DMS 273 treated with DMSO at 0.1 percent for 48 hours (cell line): Measurements from ENCODE around the gene AIP.
"Not testable (repeated sequence)": the region's sequence is repeated elsewhere in the genome, so short reads cannot be mapped to it uniquely, and the experiment has no call there.

ENCODE experiments used
- DNase-seq: peaks from one replicate; lab custom pipeline; 2025; lab: John Stamatoyannopoulos, UW

The AIP gene

GRCh38 chr11:67449116-67449844 lies 33.5 kb upstream of the AIP start:
- no peak for DNase-seq

- DNase-seq, result no peak
These were observed 31.8 kb upstream of the AIP start for GRCh38 chr11:67450796-67451657.

DNA sequence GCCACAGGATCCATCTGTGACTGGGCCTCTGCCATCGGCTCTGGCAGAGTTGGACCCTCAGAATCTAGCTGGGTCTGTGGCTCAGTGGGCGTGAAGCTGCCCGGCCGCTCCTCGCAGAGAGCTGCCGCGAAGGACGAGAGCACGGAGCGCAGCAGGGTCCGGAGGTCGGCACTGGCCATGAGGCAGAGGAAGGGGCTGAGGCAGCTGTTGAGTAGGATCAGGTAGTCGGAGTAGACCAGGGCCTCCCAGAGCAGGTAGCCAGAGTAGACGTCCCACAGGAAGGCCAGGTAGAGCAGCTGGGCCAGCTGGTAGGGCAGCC lies 31.2 kb upstream of the AIP start:
- no peak for DNase-seq

GRCh38 chr11:67452141-67452952 lies 30.5 kb upstream of the AIP start, which contains the start of gene GPR152:
GPR152 (minus strand) TSS chr11:67452729; CDS start chr11:67452724, 5 bp downstream.
- no peak for DNase-seq

DNA sequence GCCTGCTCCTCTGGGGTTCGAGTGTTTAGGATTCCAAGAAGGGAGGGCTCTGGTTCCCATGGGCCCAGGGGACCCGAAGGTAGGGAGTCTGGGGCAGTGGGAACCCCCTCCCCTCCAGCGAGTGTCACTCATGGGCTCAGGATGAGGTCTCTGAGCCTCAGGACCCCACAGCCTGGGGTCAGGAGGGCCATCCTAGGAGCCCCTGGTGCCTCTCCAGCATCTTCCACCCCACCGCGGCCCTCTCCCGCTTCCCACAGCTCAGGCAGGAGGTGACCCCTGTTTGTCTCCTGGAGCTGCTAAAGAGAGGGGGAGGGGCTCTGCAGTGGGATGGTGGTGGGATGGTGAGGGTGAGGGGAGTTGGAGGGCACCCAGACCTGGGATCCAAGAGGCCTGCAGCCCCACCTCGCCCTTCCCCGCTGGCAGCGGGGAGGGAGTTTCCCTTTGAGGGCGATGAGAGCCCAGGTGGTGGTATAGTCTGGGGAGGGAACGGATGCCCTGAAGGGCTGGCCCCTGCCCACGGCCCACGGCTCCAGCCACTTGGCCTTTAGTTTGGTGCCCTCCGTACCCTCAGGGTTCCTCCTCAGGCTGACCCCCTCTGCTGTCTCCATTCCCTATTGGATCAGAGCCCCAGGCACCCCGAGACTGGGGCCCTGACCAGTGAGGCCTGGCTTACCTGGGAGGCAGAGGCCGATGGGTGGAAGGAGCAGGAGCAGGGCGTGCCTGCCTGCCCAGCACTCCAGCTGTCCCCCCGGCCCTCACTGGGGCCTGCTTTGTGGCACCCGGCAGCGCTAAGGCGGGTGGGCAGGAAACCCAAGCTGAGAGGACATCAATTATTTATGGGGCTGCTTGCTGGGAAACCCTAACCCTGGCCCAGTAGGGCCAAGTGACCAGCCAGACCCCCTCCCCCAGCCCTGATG lies 28.8 kb upstream of the AIP start:
- no peak for DNase-seq

DNA sequence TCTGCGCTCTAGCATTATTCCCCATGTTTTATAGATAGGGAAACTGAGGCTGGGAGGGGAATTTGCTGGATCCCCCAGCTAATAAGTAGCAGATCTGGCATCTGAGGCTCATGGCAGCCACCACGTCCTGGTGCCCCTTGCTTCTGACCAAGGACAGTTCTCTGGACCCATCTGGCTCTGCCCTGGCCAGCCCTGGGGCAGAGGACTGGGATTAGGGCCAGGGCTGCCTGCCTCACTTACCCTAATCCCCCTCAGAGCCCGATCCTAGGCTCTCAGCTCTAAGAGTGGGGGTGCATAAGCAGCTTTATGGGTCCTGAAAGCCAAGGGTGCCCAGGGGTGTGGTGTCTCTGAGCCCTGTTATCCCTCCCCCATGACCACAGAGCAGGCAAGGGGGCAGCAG lies 27.8 kb upstream of the AIP start, which contains the start of gene CABP4:
Gene CABP4 (plus strand): TSS at position 301 of the 400 bp plus-strand sequence. CDS start 70 bp downstream, at position 371.
- DNase-seq, result no peak

- no peak for DNase-seq
These were observed 26.6 kb upstream of the AIP start for GRCh38 chr11:67456068-67456705.

DNA sequence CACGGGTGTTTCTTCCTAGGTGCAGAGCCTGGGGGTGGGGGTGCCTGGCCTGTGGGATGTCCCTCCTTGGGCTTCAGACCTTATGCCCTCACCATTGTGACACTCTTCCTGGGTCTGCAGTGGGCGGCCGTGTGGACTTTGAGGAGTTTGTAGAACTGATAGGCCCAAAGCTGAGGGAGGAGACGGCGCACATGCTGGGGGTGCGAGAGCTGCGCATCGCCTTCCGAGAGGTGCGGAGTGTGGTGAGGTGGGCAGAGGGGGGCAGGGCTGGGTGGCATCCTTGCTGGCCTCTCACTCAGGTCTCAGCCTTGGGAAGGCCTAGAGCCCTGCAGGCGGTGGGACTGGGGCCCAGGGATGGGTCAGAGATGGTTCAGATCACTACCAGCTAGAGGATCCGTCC lies 25.4 kb upstream of the AIP start:
- DNase-seq, result no peak

DNA sequence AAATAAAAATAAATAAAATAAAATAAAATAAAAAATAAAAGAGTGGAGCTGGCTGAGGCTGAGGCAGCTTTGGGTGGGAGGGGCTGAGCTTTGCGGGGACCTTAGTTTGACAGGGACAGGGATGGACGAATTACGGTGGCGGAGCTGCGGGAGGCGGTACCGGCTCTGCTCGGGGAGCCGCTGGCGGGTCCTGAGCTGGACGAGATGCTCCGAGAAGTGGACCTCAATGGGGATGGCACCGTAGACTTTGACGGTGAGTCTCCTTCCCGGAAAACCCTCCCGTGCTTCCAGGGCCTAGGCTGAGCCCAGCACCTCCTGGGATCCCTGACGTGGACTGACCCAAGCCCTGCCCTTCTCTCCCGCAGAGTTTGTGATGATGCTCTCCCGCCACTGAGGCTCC lies 24.6 kb upstream of the AIP start:
- DNase-seq, result no peak

DNA sequence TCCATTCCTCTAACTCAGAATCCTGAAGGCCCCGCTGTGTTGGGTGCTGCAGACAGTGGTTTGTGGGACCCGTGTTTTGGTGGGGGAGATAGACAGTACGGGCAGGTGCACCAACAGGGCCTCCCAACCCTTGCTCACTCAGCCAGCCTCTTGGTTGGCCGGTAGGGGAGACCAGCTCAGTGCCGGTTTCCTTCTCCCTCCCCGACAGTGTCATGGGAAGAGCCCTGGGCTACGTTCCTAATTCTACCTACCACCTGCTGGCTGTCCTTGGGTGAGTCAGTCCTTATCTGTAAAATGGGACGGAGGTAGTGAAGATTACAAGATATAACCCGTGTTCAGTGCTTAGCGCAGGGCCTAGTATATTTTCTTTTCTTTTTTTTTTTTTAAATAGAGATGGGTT lies 19.6 kb upstream of the AIP start:
- DNase-seq, result no peak

GRCh38 chr11:67463680-67464410 lies 19.0 kb upstream of the AIP start:
- no peak for DNase-seq

DNA sequence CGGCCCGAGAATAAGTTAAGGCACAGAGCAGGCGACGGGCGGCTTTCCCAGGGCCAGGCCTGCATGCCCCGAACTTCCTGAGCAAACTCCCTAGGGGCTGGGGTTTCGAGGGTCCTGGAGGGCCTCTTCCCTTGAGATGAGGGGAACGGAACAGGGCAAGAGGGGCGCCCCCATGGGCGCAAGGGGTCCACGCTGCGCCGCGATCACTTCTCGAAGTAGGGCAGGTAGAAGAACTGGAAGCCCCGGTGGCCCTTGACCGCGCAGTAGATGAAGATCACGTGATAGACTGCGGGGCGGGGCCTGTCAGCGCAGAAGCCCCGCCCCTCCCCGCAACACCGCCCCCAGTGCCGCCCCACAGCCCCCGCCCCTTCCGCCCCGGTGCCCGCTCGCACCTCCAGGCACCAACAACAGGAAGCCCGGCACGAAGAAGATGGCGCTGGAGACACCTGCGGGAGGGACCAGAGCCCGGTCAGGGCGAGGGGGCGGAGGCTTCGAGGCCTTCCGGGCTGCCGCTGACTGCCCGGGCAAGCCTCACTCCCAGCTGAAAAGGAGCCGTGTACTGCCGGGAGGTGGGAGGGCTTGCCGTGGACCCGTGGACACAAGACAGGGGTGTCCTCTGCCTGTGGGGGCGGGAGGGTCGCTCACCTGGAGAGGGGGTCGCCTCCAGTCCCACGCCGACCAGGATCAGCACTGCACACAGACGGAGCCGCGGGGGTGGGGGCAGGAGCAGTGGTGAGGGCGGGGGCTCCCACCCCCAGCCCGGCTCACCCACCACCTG lies 18.2 kb upstream of the AIP start:
- no peak for DNase-seq

- DNase-seq, result no peak
These were observed 17.7 kb upstream of the AIP start for GRCh38 chr11:67465189-67465510.

DNA sequence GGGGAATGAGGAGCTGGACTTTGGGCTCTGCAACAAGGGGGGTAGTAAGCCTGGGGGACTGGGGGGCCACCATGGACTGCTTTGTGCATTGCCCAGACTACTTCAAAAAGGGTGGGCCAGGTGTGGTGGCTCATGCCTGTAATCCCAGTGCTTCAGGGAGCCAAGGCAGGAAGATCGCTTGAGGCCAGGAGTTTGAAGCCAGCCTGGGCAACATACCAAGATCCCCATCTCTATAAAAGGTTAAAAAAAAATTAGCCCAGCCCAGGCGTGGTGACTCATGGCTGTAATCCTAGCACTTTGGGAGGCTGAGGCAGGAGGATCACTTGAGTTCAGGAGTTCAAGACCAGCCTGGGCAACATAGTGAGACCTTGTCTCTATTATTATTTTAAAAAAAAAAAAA lies 17.3 kb upstream of the AIP start:
- not testable (repeated sequence) for DNase-seq

- no peak for DNase-seq
These were observed 16.5 kb upstream of the AIP start for GRCh38 chr11:67466367-67466766.

DNA sequence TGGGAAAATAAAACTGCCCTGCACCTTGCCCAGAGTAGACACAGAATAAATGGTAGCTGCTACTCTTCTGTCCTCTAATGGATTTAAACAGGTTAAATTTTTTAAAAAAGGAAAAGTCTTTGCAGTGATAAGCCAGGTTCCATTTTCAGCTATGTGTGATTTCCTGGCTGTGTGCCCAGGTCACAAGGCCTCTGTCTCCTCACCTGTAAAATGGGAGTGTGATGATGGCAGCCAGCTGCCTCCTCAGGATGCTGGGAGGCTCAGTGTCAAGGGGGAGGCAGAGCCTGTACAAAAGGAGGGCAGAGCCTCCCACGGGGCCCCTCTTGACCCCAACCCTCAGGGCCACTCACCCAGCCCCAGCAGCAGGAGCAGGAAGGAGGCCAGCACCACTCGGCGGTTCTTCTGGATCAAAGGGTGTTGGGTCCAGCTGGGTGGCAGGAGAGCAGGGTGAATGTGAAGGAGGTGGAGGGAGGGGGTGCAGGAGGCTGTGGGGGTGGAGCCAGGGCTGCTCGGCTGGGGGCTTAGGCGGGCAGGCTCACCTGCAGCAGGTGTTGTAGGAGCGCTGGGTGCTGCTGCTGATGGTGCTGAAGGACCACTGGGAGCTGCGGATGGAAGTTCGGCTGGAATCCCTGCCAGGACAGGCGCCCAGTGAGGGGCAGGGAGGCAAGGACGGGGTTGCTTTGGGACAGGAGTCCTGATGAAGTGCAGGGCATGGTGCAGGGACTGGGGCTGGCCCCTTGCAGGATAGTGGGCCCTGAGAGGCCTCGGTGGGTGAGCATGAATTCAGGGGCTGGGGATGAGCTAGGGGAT lies 15.7 kb upstream of the AIP start:
- DNase-seq, result no peak

GRCh38 chr11:67468056-67468455 lies 14.8 kb upstream of the AIP start:
- DNase-seq, result no peak

DNA sequence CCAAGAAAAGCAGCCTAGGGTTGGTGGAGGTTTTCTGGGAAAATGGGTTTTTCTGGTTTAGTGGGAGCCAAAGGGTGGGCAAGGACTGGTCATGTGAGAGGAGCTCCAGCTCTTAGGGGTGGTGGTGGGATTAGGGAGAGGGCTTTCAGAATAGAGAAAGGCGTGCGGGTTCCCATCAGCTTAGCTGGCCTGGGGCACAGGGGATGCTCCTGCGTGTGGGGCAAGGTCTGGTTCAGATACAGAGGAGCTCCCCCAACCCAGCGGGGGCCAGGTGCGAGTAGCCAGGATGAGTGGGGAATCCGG lies 14.4 kb upstream of the AIP start:
- DNase-seq, result no peak
